Muscle layer of duodenum (tissue), 2 donors: Measurements from ENCODE around the gene GRAMD1B.

ENCODE experiments used
- H3K27ac ChIP-seq: one replicate; pipeline ENCODE4 v1.7.0; 2013; ENCODE audit warnings: mild to moderate bottlenecking, low read length
- H3K27me3 ChIP-seq: one replicate; pipeline ENCODE4 v1.7.0; 2013; ENCODE audit warnings: low read depth, mild to moderate bottlenecking, control low read depth, low read length
- H3K36me3 ChIP-seq, 2 donors: one replicate each; pipeline ENCODE4 v1.7.0; 2013; ENCODE audit warnings: low read length in 2 of 2, control low read depth in 1 of 2, mild to moderate bottlenecking in 1 of 2; ENCODE audit not compliant: insufficient read depth in 2 of 2, control insufficient read depth in 1 of 2
- H3K4me1 ChIP-seq, 2 donors: one replicate each; pipeline ENCODE4 v1.7.0; 2013; ENCODE audit warnings: low read length in 2 of 2, mild to moderate bottlenecking in 2 of 2, control low read depth in 1 of 2, moderate library complexity in 1 of 2; ENCODE audit not compliant: insufficient read depth in 2 of 2, control insufficient read depth in 1 of 2
- H3K4me3 ChIP-seq, 2 donors: one replicate each; pipeline ENCODE4 v1.7.0; 2013; ENCODE audit warnings: low read length in 2 of 2, low read depth in 1 of 2, mild to moderate bottlenecking in 1 of 2
- H3K9me3 ChIP-seq, 2 donors: one replicate each; pipeline ENCODE4 v1.7.0; 2013; ENCODE audit warnings: low read length in 2 of 2, control low read depth in 1 of 2, mild to moderate bottlenecking in 1 of 2; ENCODE audit not compliant: control insufficient read depth in 1 of 2
- donor health status: healthy.

GRAMD1B gene

DNA sequence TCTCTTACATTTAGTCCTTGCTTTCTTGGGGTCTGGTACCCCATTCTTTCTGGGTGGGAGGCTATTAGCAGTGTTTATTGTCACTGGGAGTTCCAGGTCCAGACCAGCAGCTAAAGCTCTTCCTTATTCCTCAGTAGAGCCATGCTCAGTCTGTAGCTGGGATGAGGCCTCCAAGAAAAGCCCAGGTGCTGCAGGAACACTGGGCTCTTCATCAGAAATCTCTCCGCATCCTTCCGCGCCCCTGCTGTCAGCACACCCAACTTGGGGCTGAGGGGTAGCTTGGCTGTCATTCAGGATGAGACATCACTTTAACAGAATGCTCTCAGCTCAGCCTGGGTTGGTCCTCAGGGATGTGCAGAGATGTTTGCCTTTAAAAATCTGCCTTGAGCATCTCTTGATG is 97.5 kb downstream of the GRAMD1B start:
- H3K4me1 ChIP-seq, result no peaks in the 10 kb centered on the region
- no peaks in the 10 kb centered on the region for H3K36me3 ChIP-seq
- no peak overlapping the region for H3K4me3 ChIP-seq
- H3K27me3 ChIP-seq, result no peaks in the 10 kb centered on the region
- H3K9me3 ChIP-seq, result no peaks in the 10 kb centered on the region
- no peak overlapping the region for H3K27ac ChIP-seq

GRCh38 chr11:123527947-123528346 is 97.9 kb downstream of the GRAMD1B start:
- no peaks in the 10 kb centered on the region for H3K4me1 ChIP-seq
- no peaks in the 10 kb centered on the region for H3K36me3 ChIP-seq
- no peak overlapping the region for H3K4me3 ChIP-seq

DNA sequence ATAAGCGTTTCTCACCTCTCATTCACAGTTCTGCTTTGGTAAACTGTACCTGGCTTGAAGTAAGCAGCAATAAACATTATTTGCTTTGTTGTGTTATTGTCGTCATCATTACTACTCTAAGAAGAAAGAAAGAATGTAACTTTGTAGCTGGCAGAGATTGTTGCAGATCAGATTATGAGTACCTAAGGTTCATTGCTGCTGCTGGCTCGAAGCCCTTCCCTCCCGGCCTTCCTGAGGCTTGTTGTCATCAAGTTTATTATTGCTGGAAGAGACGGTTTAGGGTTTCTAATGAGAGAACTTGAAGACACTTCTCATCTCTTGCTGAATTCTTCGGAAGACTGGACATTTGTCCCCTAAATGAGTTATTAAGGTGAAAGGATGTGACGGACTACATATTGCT is 101.3 kb downstream of the GRAMD1B start:
- Histone ChIP-seq H3K27me3 (no peaks in the 10 kb centered on the region), H3K4me1 (no peaks in the 10 kb centered on the region), H3K4me3 (no peak overlapping the region), H3K9me3 (no peaks in the 10 kb centered on the region), H3K36me3 (no peaks in the 10 kb centered on the region), H3K27ac (no peak overlapping the region)

More at GRCh38 chr11:123527947-123528346, 97.9 kb downstream of the GRAMD1B start:
- Histone ChIP-seq H3K9me3 (no peaks in the 10 kb centered on the region), H3K27me3 (no peaks in the 10 kb centered on the region), H3K27ac (no peak overlapping the region)

DNA sequence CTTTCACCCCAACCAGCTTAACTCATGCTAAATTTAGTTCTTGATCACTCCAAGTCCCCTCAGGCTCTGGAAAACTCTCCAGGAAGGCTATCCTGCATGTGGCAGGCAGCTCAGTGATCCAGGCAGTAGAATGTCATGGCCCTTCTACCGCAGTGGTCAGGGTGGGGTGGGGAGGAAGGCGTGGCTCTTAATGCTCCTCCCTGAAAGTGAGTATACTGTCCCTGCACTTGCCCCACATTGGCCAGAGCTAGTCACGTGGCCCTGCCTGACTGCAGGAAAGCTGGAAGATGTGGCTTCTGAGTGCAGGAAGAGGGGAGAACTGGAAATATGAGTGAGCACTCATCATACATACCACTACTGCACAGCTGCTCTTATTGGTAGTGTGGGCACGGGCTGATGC is 102.1 kb downstream of the GRAMD1B start:
- Histone ChIP-seq H3K9me3 (no peaks in the 10 kb centered on the region), H3K4me1 (no peaks in the 10 kb centered on the region), H3K27ac (no peak overlapping the region), H3K36me3 (no peaks in the 10 kb centered on the region), H3K27me3 (no peaks in the 10 kb centered on the region), H3K4me3 (no peak overlapping the region)

DNA sequence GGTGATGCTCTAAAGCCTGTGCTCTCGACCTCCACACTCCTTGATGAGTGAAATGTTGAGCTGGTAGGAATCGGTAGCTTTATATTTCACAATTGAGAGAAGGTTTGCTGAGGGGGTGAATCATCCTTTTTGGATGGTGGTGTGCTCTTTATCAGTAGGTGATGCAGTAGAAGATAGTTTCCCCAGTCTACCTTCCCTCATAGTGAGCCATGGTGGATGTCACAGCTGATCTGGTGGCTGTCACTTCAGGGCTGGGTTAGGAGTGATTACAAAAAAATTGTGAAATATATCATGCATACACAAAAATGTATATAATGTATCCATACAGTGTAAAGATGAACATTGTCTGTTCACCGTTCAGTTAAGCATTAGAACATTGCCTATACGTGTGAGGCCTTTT is 105.3 kb downstream of the GRAMD1B start:
- Histone ChIP-seq H3K27me3 (no peaks in the 10 kb centered on the region), H3K4me3 (no peak overlapping the region), H3K36me3 (no peaks in the 10 kb centered on the region), H3K27ac (no peak overlapping the region), H3K9me3 (no peaks in the 10 kb centered on the region), H3K4me1 (no peaks in the 10 kb centered on the region)

DNA sequence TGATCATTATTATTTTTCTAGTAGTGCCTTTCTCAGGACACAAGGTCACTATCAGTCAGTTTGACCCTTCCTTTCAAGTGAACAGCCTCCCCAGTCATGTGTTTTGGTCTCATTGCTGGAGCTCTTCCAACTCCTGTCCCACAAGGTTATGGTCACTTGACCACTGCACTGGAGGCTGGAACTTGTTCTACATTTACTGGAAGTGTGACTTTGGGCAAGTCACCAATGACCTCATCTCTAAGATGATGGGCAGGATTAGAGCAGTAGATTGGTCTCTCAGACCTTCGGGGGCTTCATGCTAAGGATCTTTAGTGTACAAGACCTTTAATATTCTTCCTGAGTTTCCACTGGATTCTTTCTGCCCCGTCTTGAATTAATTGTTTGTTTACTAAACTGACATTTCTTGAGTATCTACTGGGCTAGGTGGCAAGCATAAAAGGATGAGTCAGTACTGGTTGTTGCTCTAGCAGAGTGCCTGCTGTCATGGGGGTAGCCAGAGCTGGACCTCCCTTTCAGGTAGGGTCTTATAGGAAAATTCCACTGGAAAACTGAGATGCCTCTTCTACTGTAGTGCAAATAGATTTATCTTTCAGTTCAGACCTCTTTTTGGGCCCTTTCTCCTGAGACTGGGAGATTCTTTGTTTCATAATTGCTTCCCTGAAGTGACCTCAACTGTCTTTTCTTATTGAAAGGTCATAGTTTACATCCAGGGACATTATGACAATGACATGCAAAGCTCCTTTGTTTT is 106.8 kb downstream of the GRAMD1B start:
- H3K27ac ChIP-seq, result no peak overlapping the region
- no peak overlapping the region for H3K4me3 ChIP-seq
- H3K4me1 ChIP-seq, result no peaks in the 10 kb centered on the region
- H3K36me3 ChIP-seq, result no peaks in the 10 kb centered on the region
- no peaks in the 10 kb centered on the region for H3K27me3 ChIP-seq
- no peaks in the 10 kb centered on the region for H3K9me3 ChIP-seq

- Histone ChIP-seq H3K4me1 (no peaks in the 10 kb centered on the region), H3K4me3 (no peak overlapping the region), H3K36me3 (no peaks in the 10 kb centered on the region), H3K27me3 (no peaks in the 10 kb centered on the region), H3K27ac (no peak overlapping the region), H3K9me3 (no peaks in the 10 kb centered on the region)
These were observed 107.7 kb downstream of the GRAMD1B start for GRCh38 chr11:123537726-123538125.

- Histone ChIP-seq H3K9me3 (no peaks in the 10 kb centered on the region), H3K4me1 (no peaks in the 10 kb centered on the region), H3K4me3 (no peak overlapping the region), H3K36me3 (no peaks in the 10 kb centered on the region), H3K27me3 (no peaks in the 10 kb centered on the region), H3K27ac (no peak overlapping the region)
These were observed 113.7 kb downstream of the GRAMD1B start for GRCh38 chr11:123543797-123544196.

DNA sequence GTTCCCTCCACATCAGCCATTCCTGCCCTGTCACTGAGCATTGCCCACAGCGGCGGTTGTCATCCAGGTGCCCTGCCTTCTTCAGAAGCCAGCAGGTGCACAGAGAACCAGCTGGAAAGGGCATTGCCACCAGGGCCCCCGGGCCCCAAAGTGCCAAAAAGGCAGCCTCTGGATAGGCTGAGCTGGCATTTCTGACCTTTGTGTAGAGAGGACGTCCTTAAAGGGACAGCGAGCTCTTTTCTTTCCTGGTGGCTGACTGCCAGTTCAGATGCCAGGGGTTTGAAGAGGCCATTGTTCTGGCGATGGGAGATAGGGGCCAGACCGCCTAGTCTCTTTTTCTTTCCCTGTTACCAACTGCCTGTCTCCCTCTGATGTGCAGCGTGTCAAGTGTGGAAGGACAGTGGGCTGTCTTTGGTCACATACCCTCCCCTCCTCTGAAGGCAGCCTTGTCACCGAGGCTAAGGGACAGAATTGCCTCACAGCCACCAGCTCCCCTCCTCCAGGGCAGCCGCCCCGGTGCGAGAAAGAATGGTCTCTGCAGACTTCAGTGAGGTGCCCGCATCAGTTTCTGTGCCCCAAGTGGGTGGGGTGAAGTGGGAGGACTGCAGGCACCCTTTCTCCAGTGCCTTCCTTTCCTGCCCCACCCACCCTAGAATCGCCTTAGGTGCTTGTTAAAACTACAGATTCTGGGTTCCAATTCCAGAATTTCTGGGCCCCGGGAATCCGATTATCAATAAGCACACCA is 114.7 kb downstream of the GRAMD1B start:
- H3K36me3 ChIP-seq, result no peaks in the 10 kb centered on the region
- H3K27ac ChIP-seq, result no peak overlapping the region
- no peak overlapping the region for H3K4me3 ChIP-seq
- no peaks in the 10 kb centered on the region for H3K9me3 ChIP-seq
- no peaks in the 10 kb centered on the region for H3K27me3 ChIP-seq
- no peaks in the 10 kb centered on the region for H3K4me1 ChIP-seq

GRCh38 chr11:123545726-123546270 is 115.7 kb downstream of the GRAMD1B start:
- H3K27ac ChIP-seq, result no peak overlapping the region
- no peaks in the 10 kb centered on the region for H3K36me3 ChIP-seq
- H3K4me1 ChIP-seq, result no peaks in the 10 kb centered on the region
- H3K4me3 ChIP-seq, result no peak overlapping the region
- H3K27me3 ChIP-seq, result no peaks in the 10 kb centered on the region
- no peaks in the 10 kb centered on the region for H3K9me3 ChIP-seq

- no peaks in the 10 kb centered on the region for H3K9me3 ChIP-seq
- no peak overlapping the region for H3K4me3 ChIP-seq
- H3K4me1 ChIP-seq, result no peaks in the 10 kb centered on the region
- H3K27me3 ChIP-seq, result no peaks in the 10 kb centered on the region
- H3K36me3 ChIP-seq, result no peaks in the 10 kb centered on the region
- H3K27ac ChIP-seq, result no peak overlapping the region
These were observed 116.4 kb downstream of the GRAMD1B start for GRCh38 chr11:123546515-123546914.
